Measurements from ENCODE around the gene KCND3.

DNA sequence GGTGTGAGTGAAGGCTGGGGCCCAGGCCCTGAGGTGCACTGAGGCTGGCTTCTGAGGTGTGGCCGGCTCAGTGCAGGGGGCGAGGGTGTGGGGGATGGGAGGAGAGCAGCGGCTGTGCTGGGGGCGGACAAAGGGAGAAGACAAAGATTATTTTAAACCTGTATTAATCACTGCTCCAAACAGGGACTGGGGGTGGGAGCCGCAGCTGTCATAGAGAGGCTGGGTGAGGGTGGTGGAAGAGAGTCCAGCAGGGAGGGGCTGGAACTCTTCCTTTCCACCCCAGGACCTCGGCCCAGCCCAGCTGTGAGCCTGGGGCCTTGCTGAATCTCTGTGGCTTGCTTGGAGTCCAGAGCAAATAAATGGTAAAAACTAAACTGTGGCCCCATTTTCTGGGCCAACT is 106.9 kb downstream of the KCND3 start:
- TF ChIP-seq, protein P1, sequence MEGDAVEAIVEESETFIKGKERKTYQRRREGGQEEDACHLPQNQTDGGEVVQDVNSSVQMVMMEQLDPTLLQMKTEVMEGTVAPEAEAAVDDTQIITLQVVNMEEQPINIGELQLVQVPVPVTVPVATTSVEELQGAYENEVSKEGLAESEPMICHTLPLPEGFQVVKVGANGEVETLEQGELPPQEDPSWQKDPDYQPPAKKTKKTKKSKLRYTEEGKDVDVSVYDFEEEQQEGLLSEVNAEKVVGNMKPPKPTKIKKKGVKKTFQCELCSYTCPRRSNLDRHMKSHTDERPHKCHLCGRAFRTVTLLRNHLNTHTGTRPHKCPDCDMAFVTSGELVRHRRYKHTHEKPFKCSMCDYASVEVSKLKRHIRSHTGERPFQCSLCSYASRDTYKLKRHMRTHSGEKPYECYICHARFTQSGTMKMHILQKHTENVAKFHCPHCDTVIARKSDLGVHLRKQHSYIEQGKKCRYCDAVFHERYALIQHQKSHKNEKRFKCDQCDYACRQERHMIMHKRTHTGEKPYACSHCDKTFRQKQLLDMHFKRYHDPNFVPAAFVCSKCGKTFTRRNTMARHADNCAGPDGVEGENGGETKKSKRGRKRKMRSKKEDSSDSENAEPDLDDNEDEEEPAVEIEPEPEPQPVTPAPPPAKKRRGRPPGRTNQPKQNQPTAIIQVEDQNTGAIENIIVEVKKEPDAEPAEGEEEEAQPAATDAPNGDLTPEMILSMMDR (IDR thresholded peaks at IDR 0.05; ENCODE audit: low read depth, low read length, poor library complexity, severe bottlenecking) = no peak
- no peak for TF ChIP-seq EZH2phosphoT487 (IDR thresholded peaks at IDR 0.05; ENCODE audit: borderline replicate concordance, low read length)
